PFSK-1 (cell line): ENCODE measurements around the gene H1-8.

Experiments used
- POLR2AphosphoS5 ChIP-seq: IDR thresholded peaks from 2 replicates; pipeline ENCODE4 v1.6.1; 2012; ENCODE audit warnings: low read depth, mild to moderate bottlenecking, control low read depth, low read length, moderate library complexity
- SIN3A ChIP-seq: IDR thresholded peaks from 2 replicates; pipeline ENCODE4 v1.6.1; 2012; ENCODE audit warnings: mild to moderate bottlenecking, low read length, moderate library complexity, borderline replicate concordance; ENCODE audit not compliant: insufficient read depth
- TAF1 ChIP-seq: IDR thresholded peaks from 2 replicates; pipeline ENCODE4 v1.6.1; 2012; ENCODE audit warnings: low read length, control low read depth, borderline replicate concordance; ENCODE audit not compliant: insufficient read depth

GRCh38 chr3:129572603-129573002 is 29.6 kb downstream of the H1-8 start:
- TF ChIP-seq POLR2AphosphoS5 (no peak), TAF1 (no peak), SIN3A (no peak)
